Psoas muscle (tissue), 8 donors: ENCODE measurements around the gene LMBR1. TPM values are rescaled to one million over a fixed set of nuclear protein-coding genes. Genes with fewer than 3 reads are reported as not detected.
"Not testable (repeated sequence)": the region's sequence is repeated elsewhere in the genome, so short reads cannot be mapped to it uniquely, and the experiment has no call there.

ENCODE experiments used
- ATAC-seq, 4 donors: fragments of 200-7000 bp; cut with Tn5 transposase; one replicate each; pipeline ENCODE4 v1.9.1; 2020; ENCODE audit warnings: moderate library complexity in 3 of 4, mild to moderate bottlenecking in 2 of 4
- DNase-seq, 2 donors: peaks; one replicate each; pipeline ENCODE4 v3.0.0-alpha.2; 2020
- H3K27ac ChIP-seq: fragments of 200-600 bp; one replicate; pipeline ENCODE4 v1.8.0; 2022
- H3K27me3 ChIP-seq, 3 donors: fragments of 200-600 bp in 1 of 3; one replicate each; pipeline versions ENCODE4 v1.6.1 to v1.8.0; 2013 to 2022; ENCODE audit warnings: low read length in 2 of 3, mild to moderate bottlenecking in 2 of 3, moderate library complexity in 1 of 3; ENCODE audit not compliant: insufficient read depth in 3 of 3
- H3K36me3 ChIP-seq, 2 donors: fragments of 200-600 bp in 1 of 2; one replicate each; pipeline versions ENCODE4 v1.6.1 to v1.8.0; 2013 to 2022; ENCODE audit warnings: low read depth in 1 of 2, mild to moderate bottlenecking in 1 of 2, moderate library complexity in 1 of 2; ENCODE audit not compliant: insufficient read depth in 1 of 2
- H3K4me1 ChIP-seq: fragments of 200-600 bp; one replicate; pipeline ENCODE4 v1.8.0; 2022
- H3K4me3 ChIP-seq: fragments of 200-600 bp; one replicate; pipeline ENCODE4 v1.8.0; 2022; ENCODE audit warnings: mild to moderate bottlenecking
- H3K9me3 ChIP-seq: fragments of 200-600 bp; one replicate; pipeline ENCODE4 v1.8.0; 2022
- CTCF ChIP-seq: fragments of 200-600 bp; IDR thresholded peaks from one replicate; pipeline ENCODE4 v1.8.0; 2022; ENCODE audit warnings: antibody characterized with exemption
- WGBS, 3 donors: extraction: QIAGEN DNeasy Blood & Tissue Kit; methylation state at CpG; one replicate each; pipeline versions ENCODE4 v1.1.6 to v1.1.7; 2013; 5-methylcytosine and 5-hydroxymethylcytosine counted together
- intact Hi-C, 2 donors: fragments of 100-400 bp; cut with DNase I; formaldehyde crosslinking; loops; one replicate each; pipeline versions ENCODE4 v1.11.0 to v1.14.2; 2022
- polyA plus RNA-seq, 3 donors: library from polyadenylated mRNA; stranded (reverse); fragments of 200-250 nt; gene quantifications; one replicate each; pipeline ENCODE4 v1.2.3, GENCODE V29; 2013
- total RNA-seq, 4 donors: library from RNA; stranded (reverse); fragmentation: NEBNext Ultra II Directional in 2 of 4; extraction: Animal tissue kit (Norgen Biotek cat#: 25700) in 2 of 4; gene quantifications; one replicate each; pipeline versions ENCODE4 v1.2.1 to v1.2.4, GENCODE V29; 2021 to 2023
- donor health status: healthy with polysubstance abuse.
- donor health status: DM: no; HTN: no; CAD: no; lungs with moderate emphysema.
- donor health status: Bipolar disorder and iron deficiency.
- donor health status: healthy.
- donor health status: DM: yes; HTN: yes; CAD: no.
- donor health status: DM: no; HTN: no; CAD: no.
- donor health status: DM: no; HTN: no; CAD: no.
- donor health status: DM: yes; HTN: yes; CAD: no.

Gene LMBR1
- total and polyA plus RNA-seq, 7 donors, result 6.4 to 33.3 (median 21.7) TPM

GRCh38 chr7:156886020-156886795 is 6.8 kb downstream of the LMBR1 start:
- H3K9me3 ChIP-seq, result peaks cover 6% of the 10 kb centered on the region
- intact Hi-C loops, result no loop called here
- no peak for DNase-seq
- ATAC-seq, result no peak
- no peak overlapping the region for H3K4me3 ChIP-seq
- no peak overlapping the region for H3K27ac ChIP-seq
- no peak for TF ChIP-seq CTCF
- H3K27me3 ChIP-seq, result no peaks in the 10 kb centered on the region
- peaks cover 6% of the 10 kb centered on the region for H3K4me1 ChIP-seq
- H3K36me3 ChIP-seq, result no peaks in the 10 kb centered on the region
- WGBS, 3 donors, result 89 to 95% (median 91%) methylated on average over 6 of the region's 6 CpGs

- intact Hi-C loops, result no loop called here
- ATAC-seq, result no peak
- WGBS, 3 donors, result 48 to 56% (median 48%) methylated on average over 3 of the region's 3 CpGs
Observed at GRCh38 chr7:156881679-156882078, 11.3 kb downstream of the LMBR1 start.

DNA sequence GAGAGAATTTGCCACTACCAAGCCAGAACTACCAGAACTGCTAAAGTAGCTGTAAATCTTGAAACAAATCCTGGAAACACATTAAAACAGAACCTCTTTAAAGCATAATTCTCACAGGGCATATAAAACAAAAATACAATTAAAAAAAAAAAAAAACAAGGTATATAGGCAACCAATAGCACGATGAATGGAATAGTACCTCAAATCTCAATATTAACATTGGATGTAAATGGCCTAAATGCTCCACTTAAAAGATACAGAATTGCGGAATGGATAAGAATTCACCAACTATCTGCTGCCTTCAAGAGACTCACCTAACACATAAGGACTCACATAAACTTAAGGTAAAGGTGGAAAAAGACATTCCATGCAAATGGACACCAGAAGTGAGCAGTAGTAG is 17.2 kb downstream of the LMBR1 start:
- H3K4me3 ChIP-seq, result no peak overlapping the region
- no peak overlapping the region for H3K27ac ChIP-seq
- no peak for DNase-seq
- no peak for ATAC-seq
- no peaks in the 10 kb centered on the region for H3K4me1 ChIP-seq
- no peaks in the 10 kb centered on the region for H3K27me3 ChIP-seq
- no peak for TF ChIP-seq CTCF
- intact Hi-C loops, result no loop called here
- no peaks in the 10 kb centered on the region for H3K36me3 ChIP-seq
- no peaks in the 10 kb centered on the region for H3K9me3 ChIP-seq
- 96 to 100% (median 99%) methylated on average over 2 of the region's 2 CpGs for WGBS, 3 donors

More at GRCh38 chr7:156881679-156882078, 11.3 kb downstream of the LMBR1 start:
- H3K9me3 ChIP-seq, result peaks cover 6% of the 10 kb centered on the region
- no peak for DNase-seq
- TF ChIP-seq CTCF, result no peak
- H3K36me3 ChIP-seq, result no peaks in the 10 kb centered on the region
- no peaks in the 10 kb centered on the region for H3K4me1 ChIP-seq
- no peak overlapping the region for H3K4me3 ChIP-seq
- H3K27me3 ChIP-seq, result no peaks in the 10 kb centered on the region
- no peak overlapping the region for H3K27ac ChIP-seq

GRCh38 chr7:156868363-156868762 is 24.6 kb downstream of the LMBR1 start:
- DNase-seq, H3K4me1 ChIP-seq, H3K9me3 ChIP-seq, H3K36me3 ChIP-seq, H3K27ac ChIP-seq, H3K27me3 ChIP-seq, intact Hi-C loops, H3K4me3 ChIP-seq, ATAC-seq: not testable (repeated sequence)
- WGBS, 3 donors, result 95 to 98% (median 98%) methylated on average over 8 of the region's 8 CpGs

DNA sequence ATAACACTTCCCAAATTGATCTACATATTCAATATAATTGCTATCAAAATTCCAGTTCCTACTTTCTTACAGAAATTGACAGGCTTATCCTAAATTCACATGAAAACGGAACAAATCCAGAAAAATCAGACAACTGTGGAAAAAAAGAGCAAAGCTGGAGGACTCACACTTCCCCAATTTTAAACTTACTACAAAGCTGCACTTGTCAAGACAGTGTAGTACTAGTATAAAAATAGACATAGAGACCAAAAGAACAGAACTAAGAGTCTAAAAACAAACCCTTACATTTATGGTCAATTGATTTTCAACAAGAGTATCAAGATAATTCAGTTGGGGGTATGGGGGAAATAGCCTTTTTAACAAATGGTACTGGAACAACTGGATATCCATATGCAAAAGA is 27.5 kb downstream of the LMBR1 start:
- no peak for TF ChIP-seq CTCF
- no peak overlapping the region for H3K27ac ChIP-seq
- H3K4me3 ChIP-seq, result no peak overlapping the region
- ATAC-seq (no peak), DNase-seq (no peak)
- H3K9me3 ChIP-seq, result no peaks in the 10 kb centered on the region
- H3K4me1 ChIP-seq, result no peaks in the 10 kb centered on the region
- intact Hi-C loops, result no loop called here
- WGBS, 3 donors, result 0 to 93% (median 86%) methylated on average over 1 of the region's 1 CpG
- no peaks in the 10 kb centered on the region for H3K27me3 ChIP-seq
- peaks cover 0 to 7% of the 10 kb centered on the region in 2 donors for H3K36me3 ChIP-seq

DNA sequence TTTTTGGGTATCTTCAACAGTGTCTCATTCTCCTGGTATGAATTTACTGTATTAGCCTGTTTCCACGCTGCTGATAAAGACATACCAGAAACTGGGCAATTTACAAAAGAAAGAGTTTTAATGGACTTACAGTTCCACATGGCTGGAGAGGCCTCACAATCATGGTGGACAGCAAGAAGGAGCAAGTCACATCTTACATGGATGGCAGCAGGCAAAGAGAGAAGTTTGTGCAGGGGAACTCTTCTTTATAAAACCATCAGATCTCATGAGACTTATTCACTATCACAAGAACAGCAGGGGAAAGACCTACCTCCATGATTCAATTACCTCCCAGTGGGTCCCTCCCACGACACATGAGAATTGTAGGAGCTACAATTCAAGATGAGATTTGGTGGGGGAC is 31.0 kb downstream of the LMBR1 start:
- WGBS, 3 donors, result 94 to 100% (median 98%) methylated on average over 2 of the region's 2 CpGs
- ATAC-seq, H3K27ac ChIP-seq, H3K4me3 ChIP-seq, H3K9me3 ChIP-seq, H3K4me1 ChIP-seq, intact Hi-C loops, H3K27me3 ChIP-seq, H3K36me3 ChIP-seq, DNase-seq: not testable (repeated sequence)
